Duodenal mucosa (tissue), 2 donors: Measurements from ENCODE around the gene C21orf58.

Source experiments
- H3K27ac ChIP-seq: one replicate; pipeline ENCODE4 v1.7.0; 2013; ENCODE audit warnings: low read depth, low read length
- H3K27me3 ChIP-seq, 2 donors: one replicate each; pipeline ENCODE4 v1.7.0; 2013; ENCODE audit warnings: low read length in 2 of 2, control low read depth in 1 of 2; ENCODE audit not compliant: insufficient read depth in 2 of 2, control insufficient read depth in 1 of 2
- H3K36me3 ChIP-seq, 2 donors: one replicate each; pipeline ENCODE4 v1.7.0; 2013; ENCODE audit warnings: low read length in 2 of 2, control low read depth in 1 of 2; ENCODE audit not compliant: insufficient read depth in 2 of 2, control insufficient read depth in 1 of 2
- H3K4me1 ChIP-seq, 2 donors: one replicate each; pipeline ENCODE4 v1.7.0; 2013; ENCODE audit warnings: low read length in 2 of 2, control low read depth in 1 of 2; ENCODE audit not compliant: insufficient read depth in 2 of 2, control insufficient read depth in 1 of 2
- H3K4me3 ChIP-seq, 2 donors: one replicate each; pipeline ENCODE4 v1.7.0; 2013; ENCODE audit warnings: low read length in 2 of 2, low read depth in 1 of 2
- H3K9ac ChIP-seq, 2 donors: one replicate each; pipeline ENCODE4 v1.7.0; 2013; ENCODE audit warnings: low read length in 2 of 2, low read depth in 1 of 2
- H3K9me3 ChIP-seq, 2 donors: one replicate each; pipeline ENCODE4 v1.7.0; 2013; ENCODE audit warnings: low read length in 2 of 2, control low read depth in 1 of 2; ENCODE audit not compliant: control insufficient read depth in 1 of 2

Gene C21orf58

DNA sequence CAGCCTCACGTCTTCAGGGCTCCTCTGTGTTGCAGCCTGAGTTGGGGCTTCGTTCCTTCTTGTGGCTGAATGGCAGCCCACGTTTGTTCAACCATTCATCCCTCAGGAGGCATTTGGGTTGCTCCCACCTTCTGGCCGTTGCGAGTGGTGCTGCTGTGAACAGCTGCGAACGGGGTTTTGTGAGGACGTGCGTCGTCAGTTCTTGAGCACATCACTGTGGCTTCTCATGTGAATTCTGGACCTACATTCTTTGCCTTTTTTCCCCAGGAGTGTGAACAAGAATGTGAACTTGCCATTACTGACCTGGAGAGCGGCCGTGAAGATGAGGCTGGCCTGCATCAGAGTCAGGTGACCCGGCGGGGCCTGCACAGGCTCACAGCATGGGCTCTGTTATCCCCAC, 22.2 kb upstream of the C21orf58 start:
- no peak overlapping the region for H3K9ac ChIP-seq
- H3K27me3 ChIP-seq = no peaks in the 10 kb centered on the region
- no peak overlapping the region for H3K4me3 ChIP-seq
- H3K36me3 ChIP-seq = peaks cover 24 to 57% of the 10 kb centered on the region in 2 donors
- no peaks in the 10 kb centered on the region for H3K9me3 ChIP-seq
- H3K27ac ChIP-seq = no peak overlapping the region
- no peaks in the 10 kb centered on the region for H3K4me1 ChIP-seq

GRCh38 chr21:46344219-46344915, 20.7 kb upstream of the C21orf58 start:
- no peak overlapping the region for H3K4me3 ChIP-seq
- H3K4me1 ChIP-seq = no peaks in the 10 kb centered on the region
- no peaks in the 10 kb centered on the region for H3K27me3 ChIP-seq
- peaks cover 17 to 51% of the 10 kb centered on the region in 2 donors for H3K36me3 ChIP-seq
- H3K9me3 ChIP-seq = no peaks in the 10 kb centered on the region
- H3K9ac ChIP-seq = no peak overlapping the region
- H3K27ac ChIP-seq = no peak overlapping the region

DNA sequence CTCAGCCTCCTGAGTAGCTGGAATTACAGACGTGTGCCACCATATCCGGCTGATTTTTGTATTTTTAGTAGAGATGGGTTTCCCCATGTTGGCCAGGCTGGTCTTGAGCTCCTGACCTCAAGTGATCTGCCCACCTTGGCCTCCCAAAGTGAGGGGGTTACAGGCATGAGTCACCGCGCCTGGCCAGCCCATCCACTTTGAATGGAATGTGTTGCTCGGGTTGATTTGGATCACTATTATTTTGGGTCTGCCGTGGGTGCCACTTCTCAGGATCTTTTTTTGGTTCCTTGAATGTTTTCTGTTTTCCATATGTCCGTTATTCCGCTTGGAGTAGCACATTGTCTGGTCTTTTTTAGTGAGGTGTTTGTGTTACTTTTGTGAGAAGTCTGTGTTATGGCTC, 17.3 kb upstream of the C21orf58 start:
- Histone ChIP-seq H3K9me3 (no peaks in the 10 kb centered on the region), H3K27ac (no peak overlapping the region), H3K4me1 (no peaks in the 10 kb centered on the region), H3K9ac (no peak overlapping the region), H3K4me3 (no peak overlapping the region), H3K36me3 (peaks cover 0 to 43% of the 10 kb centered on the region in 2 donors), H3K27me3 (no peaks in the 10 kb centered on the region)

- Histone ChIP-seq H3K4me1 (no peaks in the 10 kb centered on the region), H3K9me3 (no peaks in the 10 kb centered on the region), H3K27ac (no peak overlapping the region), H3K27me3 (no peaks in the 10 kb centered on the region), H3K4me3 (no peak overlapping the region), H3K9ac (no peak overlapping the region), H3K36me3 (peaks cover 11 to 53% of the 10 kb centered on the region in 2 donors)
Observed at GRCh38 chr21:46336603-46337002, 12.9 kb upstream of the C21orf58 start.

DNA sequence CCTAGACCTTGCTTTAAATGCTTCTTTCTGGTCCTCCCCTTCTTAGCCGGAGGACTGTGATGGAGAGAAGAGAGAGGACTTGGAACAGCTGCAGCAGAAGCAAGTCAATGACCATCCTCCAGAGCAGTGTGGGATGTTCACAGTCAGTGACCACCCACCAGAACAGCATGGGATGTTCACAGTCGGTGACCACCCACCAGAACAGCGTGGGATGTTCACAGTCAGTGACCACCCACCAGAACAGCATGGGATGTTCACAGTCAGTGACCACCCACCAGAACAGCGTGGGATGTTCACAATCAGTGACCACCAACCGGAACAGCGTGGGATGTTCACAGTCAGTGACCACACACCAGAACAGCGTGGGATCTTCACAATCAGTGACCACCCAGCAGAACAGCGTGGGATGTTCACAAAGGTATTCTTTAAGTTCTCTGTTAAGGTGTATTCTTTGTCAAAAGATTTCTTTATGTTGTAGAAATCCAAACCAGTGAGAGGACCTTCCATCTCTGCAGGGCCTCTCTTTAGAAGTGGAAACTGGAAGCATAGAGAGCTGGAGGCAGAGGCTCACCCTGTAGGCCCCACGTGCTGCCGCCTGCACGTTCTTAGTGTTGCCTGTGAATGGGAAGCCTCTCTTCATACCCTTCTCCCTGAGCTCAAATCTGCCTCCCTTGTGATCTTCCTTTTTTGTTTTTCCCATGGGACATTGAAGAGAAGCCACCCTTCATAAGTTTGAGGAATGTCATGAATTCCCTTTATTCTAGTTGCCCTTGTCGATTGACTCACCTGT, 10.9 kb upstream of the C21orf58 start:
- Histone ChIP-seq H3K27me3 (no peaks in the 10 kb centered on the region), H3K27ac (no peak overlapping the region), H3K9me3 (no peaks in the 10 kb centered on the region), H3K4me3 (no peak overlapping the region), H3K36me3 (peaks cover 11 to 53% of the 10 kb centered on the region in 2 donors), H3K9ac (no peak overlapping the region), H3K4me1 (no peaks in the 10 kb centered on the region)

DNA sequence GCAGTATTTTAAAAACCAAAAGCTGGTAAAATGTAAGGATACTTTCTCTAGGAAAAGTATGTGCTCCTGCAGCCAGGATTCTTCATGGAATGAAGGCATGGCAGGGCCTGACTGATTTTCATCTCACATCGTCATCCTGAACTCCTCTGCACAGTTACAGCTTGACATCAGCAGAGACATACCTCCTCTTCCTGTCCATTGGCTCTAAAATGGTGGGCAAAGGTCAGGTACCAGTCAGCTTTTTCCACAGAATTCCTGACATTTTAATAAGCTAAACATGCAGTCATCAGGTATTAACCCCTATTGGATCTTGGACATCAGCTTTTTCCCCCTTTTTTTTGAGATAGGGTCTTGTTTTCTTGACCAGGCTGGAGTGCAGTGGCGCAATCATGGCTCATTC, 6.1 kb upstream of the C21orf58 start:
- Histone ChIP-seq H3K9ac (no peak overlapping the region), H3K4me3 (no peak overlapping the region), H3K27me3 (no peaks in the 10 kb centered on the region), H3K9me3 (no peaks in the 10 kb centered on the region), H3K4me1 (peaks cover 6% of the 10 kb centered on the region in 2 donors), H3K36me3 (peaks cover 6 to 37% of the 10 kb centered on the region in 2 donors), H3K27ac (no peak overlapping the region)

DNA sequence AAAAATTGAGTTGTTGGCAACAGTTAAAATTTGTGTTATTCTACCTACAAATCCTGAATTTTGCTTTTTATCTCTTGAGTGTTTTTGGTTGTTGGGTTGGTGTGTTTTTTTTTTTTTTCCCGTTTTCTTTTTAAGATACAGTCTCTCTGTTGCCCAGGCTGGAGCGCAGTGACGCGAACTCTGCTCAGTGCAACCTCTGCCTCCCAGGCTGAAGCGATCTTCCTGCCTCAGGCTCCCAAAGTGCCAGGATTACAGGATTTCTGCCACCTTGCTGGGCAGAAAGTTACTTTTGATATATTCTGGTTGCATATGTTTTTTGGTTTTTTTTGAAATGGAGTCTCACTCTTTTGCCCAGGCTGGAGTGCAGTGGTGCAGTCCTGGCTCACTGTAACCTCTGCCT, 4.5 kb upstream of the C21orf58 start:
- peaks cover 6 to 10% of the 10 kb centered on the region in 2 donors for H3K4me1 ChIP-seq
- peaks cover 0 to 29% of the 10 kb centered on the region in 2 donors for H3K36me3 ChIP-seq
- H3K27me3 ChIP-seq = no peaks in the 10 kb centered on the region
- H3K27ac ChIP-seq = no peak overlapping the region
- H3K4me3 ChIP-seq = no peak overlapping the region
- no peaks in the 10 kb centered on the region for H3K9me3 ChIP-seq
- no peak overlapping the region for H3K9ac ChIP-seq

DNA sequence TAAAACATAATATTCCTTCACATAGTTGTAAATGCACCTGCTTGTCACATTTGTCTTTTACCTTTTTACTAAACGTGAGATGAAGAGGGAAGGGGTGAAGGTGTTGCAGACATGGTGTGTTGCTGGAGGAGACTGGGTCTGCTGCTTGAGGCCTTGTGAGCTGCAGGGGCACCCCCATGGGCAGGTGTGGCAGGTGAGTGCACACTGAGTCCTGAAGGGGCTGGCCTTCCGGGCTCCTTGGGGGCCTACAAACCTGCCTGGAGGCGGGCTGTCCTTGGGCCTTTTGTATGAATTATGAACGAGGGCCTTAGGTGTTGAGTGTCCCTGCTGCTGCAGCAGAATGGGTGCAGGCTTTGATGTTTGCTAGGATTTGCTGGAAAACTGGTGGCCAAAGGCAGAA, 4.0 kb upstream of the C21orf58 start:
- H3K4me1 ChIP-seq = peaks cover 7 to 14% of the 10 kb centered on the region in 2 donors
- no peak overlapping the region for H3K9ac ChIP-seq
- no peak overlapping the region for H3K4me3 ChIP-seq
- no peak overlapping the region for H3K27ac ChIP-seq
- H3K9me3 ChIP-seq = no peaks in the 10 kb centered on the region
- no peaks in the 10 kb centered on the region for H3K27me3 ChIP-seq
- peaks cover 0 to 29% of the 10 kb centered on the region in 2 donors for H3K36me3 ChIP-seq

DNA sequence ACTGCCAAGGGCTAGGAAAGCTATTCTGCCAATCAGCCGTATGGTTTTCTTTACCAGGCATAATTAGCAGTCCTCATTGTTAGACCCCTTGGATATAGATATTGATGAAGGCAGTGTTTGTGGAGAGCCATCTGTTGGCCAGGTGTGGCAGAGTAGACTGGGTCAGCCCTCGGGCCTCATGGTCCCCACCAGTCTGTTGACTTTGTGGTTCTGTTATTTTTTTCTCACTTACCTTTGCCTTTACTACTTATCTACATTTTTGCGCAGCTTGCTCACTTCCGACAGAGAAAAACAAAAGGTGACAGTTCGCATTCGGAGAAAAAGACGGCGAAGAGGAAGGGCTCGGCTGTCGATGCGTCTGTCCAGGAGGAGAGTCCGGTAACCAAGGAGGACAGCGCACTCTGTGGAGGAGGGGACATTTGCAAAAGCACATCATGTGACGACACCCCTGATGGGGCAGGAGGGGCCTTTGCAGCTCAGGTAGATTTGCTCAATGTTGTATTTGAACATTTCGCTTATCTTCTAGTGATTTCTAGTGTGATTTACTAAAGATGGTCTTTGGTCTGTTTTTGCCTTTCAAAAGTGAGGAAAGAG, 2.5 kb upstream of the C21orf58 start:
- peaks cover 0 to 21% of the 10 kb centered on the region in 2 donors for H3K36me3 ChIP-seq
- no peak overlapping the region for H3K27ac ChIP-seq
- no peaks in the 10 kb centered on the region for H3K27me3 ChIP-seq
- no peak overlapping the region for H3K9ac ChIP-seq
- H3K4me1 ChIP-seq = peaks cover 21 to 27% of the 10 kb centered on the region in 2 donors
- H3K9me3 ChIP-seq = no peaks in the 10 kb centered on the region
- H3K4me3 ChIP-seq = no peak overlapping the region
